NCI-H1092 treated with DMSO at 0.1 percent for 48 hours (cell line): ENCODE results near the gene CDK11A.
"Not testable (repeated sequence)": the region's sequence is repeated elsewhere in the genome, so short reads cannot be mapped to it uniquely, and the experiment has no call there.

Source experiments
- DNase-seq: peaks from one replicate; lab custom pipeline; 2025; lab: John Stamatoyannopoulos, UW

The CDK11A gene

GRCh38 chr1:1683104-1683905 is 40.9 kb downstream of the CDK11A start:
- no peak for DNase-seq

- DNase-seq: no peak
Observed at GRCh38 chr1:1680912-1681273, 43.3 kb downstream of the CDK11A start.

- no peak for DNase-seq
Observed at GRCh38 chr1:1680031-1680911, 43.9 kb downstream of the CDK11A start.

GRCh38 chr1:1678581-1679380 is 45.4 kb downstream of the CDK11A start:
- DNase-seq: no peak

- DNase-seq: no peak
Observed at GRCh38 chr1:1677718-1678580, 46.2 kb downstream of the CDK11A start.

GRCh38 chr1:1676087-1676486 is 48.1 kb downstream of the CDK11A start:
- DNase-seq: not testable (repeated sequence)

- not testable (repeated sequence) for DNase-seq
Observed at GRCh38 chr1:1675218-1675617, 48.9 kb downstream of the CDK11A start.

GRCh38 chr1:1674806-1675205 is 49.4 kb downstream of the CDK11A start:
- not testable (repeated sequence) for DNase-seq

GRCh38 chr1:1672181-1672965 is 51.8 kb downstream of the CDK11A start:
- DNase-seq: no peak

- no peak for DNase-seq
Observed at GRCh38 chr1:1671365-1672119, 52.6 kb downstream of the CDK11A start.

GRCh38 chr1:1670866-1671265 is 53.3 kb downstream of the CDK11A start:
- no peak for DNase-seq

- no peak for DNase-seq
Observed at GRCh38 chr1:1669468-1670440, 54.4 kb downstream of the CDK11A start.

GRCh38 chr1:1666526-1666925 is 57.6 kb downstream of the CDK11A start:
- no peak for DNase-seq

GRCh38 chr1:1665815-1666251 is 58.3 kb downstream of the CDK11A start:
- no peak for DNase-seq

- no peak for DNase-seq
Observed at GRCh38 chr1:1664941-1665814, 59.0 kb downstream of the CDK11A start.

- DNase-seq: not testable (repeated sequence)
Observed at GRCh38 chr1:1664318-1664717, 59.8 kb downstream of the CDK11A start.

GRCh38 chr1:1662830-1663560 is 61.2 kb downstream of the CDK11A start:
- not testable (repeated sequence) for DNase-seq
